GM18519 (cell line): ENCODE measurements around the gene SLC12A3.

ENCODE experiments used
- ATAC-seq: cut with Tn5 transposase; IDR thresholded peaks from one replicate; pipeline ENCODE4 v1.9.1; 2021; ENCODE audit warnings: mild to moderate bottlenecking, moderate library complexity; ENCODE audit not compliant: unreplicated experiment, low FRiP score

SLC12A3 gene

DNA sequence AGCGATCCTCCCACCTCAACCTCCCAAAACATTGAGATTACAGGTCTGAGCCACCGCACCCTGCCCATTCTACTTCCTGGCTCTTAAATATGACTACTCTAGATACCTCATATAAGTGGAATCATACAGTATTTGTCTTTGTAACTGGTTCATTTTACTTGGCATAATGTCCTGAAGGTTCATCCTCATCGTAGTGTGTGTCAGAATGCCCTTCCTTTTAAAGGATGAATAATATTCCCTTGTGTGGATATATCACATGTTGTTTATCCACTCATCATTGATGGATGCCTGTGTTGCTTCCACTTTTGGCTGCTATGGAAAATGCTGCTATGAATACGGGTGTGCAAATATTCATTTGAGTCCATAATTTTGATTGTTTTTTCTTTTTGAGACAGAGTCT lies 91.1 kb downstream of the SLC12A3 start:
- ATAC-seq: no peak

DNA sequence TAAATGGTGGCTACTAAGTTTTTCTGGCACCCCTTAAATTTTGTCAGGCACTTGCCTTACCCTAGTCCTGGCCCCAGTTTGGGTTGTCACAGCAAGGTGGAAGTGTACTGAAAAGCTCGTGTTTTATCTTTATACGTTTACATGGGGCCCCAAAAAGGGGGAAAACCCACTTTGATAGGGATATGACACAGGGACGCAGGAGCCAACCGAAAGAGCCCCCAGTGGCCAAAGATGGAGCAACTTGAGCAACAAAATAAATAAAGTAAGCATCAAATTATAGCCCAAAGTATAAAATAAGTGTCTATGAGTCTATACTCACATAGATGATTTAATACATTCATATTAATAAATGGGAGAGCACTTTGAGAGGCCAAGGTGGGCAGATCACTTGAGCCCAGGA lies 91.7 kb downstream of the SLC12A3 start:
- ATAC-seq: no peak

DNA sequence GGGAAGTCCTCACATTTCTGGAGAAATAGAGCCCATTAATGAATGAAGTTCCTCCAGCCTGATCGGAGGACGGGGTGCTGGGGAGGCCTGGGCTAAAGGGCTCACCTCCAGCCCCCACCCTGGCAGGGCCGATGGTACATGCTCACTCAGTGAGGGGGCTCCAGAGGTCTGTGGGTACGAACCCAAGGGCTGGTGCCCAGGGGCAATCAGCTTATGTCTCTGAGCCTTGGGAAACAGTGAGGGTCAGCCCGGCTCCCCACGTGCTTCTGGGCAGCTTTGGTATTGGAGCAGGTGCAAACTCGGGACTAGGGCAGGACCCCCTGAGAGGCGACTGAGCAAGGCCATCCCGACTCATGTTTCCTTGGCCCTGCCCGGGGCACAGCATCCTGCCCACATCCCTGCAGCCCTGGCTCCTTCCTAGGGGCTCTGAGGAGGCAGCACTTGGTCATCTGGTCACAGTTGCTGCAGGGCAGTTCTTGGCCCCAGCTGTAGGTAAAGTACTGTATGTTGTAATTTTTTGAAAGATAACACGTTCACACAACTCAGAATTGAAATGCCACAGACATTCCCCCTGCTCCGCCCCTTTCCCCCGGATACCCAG lies 95.8 kb downstream of the SLC12A3 start:
- ATAC-seq: no peak

DNA sequence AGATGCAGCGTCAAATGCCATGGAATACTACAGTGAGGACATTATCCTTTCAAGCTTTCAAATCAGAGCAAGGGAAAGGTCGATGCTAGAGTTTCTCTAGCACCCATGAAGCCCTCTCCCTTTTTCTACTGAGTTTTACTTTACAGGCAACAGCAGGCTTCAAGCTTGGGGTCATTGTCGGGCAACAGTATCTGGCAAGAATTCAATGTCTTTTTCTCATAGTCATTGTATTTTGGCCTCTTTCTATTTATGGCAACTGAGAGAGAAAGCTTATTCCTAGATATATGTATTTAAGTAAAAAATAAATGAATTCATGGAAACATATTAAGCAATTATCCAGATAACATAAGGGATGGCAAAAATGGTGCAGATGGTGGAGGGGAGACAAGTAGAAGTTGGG lies 96.4 kb downstream of the SLC12A3 start:
- no peak for ATAC-seq

DNA sequence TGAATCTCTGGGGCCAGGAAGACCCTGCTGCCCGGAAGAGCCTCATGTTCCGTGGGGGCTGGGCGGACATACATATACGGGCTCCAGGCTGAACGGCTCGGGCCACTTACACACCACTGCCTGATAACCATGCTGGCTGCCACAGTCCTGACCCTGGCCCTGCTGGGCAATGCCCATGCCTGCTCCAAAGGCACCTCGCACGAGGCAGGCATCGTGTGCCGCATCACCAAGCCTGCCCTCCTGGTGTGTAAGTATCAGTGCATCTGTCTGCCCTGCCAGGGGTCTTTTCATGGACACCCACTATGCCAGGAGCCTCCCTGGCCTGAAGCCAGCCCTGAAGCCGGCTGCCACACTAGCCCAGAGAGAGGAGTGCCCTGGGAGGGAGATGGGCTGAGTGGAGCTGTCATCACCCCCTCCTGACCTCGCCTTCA lies 96.9 kb downstream of the SLC12A3 start, which contains the start of gene CETP:
Gene CETP, plus strand, starts transcription at position 100 of the 431 bp plus-strand sequence. Its CDS starts 30 bp downstream, at position 130.
- ATAC-seq: no peak

DNA sequence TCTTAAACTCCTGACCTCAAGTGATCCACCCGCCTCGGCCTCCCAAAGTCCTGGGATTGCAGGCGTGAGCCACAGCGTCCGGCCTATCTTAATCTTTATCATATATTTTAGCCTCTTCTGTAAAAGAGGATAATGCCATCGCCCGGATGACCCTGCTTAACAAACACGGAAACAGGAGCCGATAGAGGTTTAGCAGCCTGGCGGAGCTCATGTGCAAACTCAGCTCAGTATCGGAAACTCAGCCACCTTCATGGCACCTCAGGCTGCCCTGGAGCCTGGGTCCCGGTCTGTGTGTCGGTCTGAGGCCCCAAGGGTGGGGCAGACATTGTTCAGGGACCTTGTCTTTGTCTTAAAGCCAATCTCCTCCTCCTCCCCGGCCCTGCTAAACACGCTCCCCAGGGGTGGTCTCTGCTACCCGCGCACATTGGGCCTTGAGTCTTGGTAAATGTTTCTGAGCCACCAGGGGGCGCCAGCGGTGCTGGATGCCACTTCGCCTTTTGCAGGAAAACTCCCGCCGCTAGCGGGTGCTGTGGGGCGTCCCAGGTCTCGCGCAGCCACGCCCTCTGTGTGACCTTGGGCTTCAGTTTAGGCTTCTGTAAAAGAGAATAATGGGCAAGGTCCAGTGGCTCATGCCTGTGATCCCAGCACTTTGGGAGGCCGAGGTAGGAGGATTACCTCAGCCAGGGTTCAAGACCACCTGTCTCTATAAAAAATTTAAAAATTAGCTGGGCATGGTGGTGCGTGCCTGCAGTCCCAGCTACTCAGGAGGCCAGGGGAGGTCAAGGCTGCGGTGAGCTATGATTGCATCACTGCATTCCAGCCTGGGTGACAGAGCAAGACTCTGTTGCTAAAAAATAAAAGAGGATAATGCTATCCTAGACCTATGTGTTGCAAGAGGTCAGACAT lies 99.5 kb downstream of the SLC12A3 start:
- ATAC-seq: no peak
